Stimulated activated naive B cell treated with anti-CD40 and anti-IgM and Interleukin-4, amounts not matched to agents 10 μg/mL and 1 μg/mL and 100 μg/mL, for 72 hours (primary cell): ENCODE results near the gene HYDIN.

Experiments used
- ATAC-seq, 2 donors: fragments of 150-1000 bp; cut with Tn5 transposase; replicated peaks; 2 replicates each; pipeline ENCODE4 v1.10.0; 2021; ENCODE audit warnings: moderate library complexity in 1 of 2
- DNase-seq: peaks from one replicate; pipeline ENCODE4 v3.0.0; 2021
- H3K27ac Mint-ChIP-seq: one replicate; pipeline ENCODE4 v1.8.0; 2022; ENCODE audit warnings: mild to moderate bottlenecking, mixed read lengths
- H3K27me3 Mint-ChIP-seq, 2 donors: one replicate each; pipeline ENCODE4 v1.8.0; 2022; ENCODE audit warnings: mixed read lengths in 2 of 2
- H3K36me3 Mint-ChIP-seq, 2 donors: one replicate each; pipeline ENCODE4 v1.8.0; 2022; ENCODE audit warnings: mixed read lengths in 2 of 2, mild to moderate bottlenecking in 1 of 2
- H3K4me1 Mint-ChIP-seq, 2 donors: one replicate each; pipeline ENCODE4 v1.8.0; 2022; ENCODE audit warnings: mixed read lengths in 2 of 2, mild to moderate bottlenecking in 1 of 2
- H3K4me3 Mint-ChIP-seq, 2 donors: one replicate each; pipeline ENCODE4 v1.8.0; 2022; ENCODE audit warnings: mild to moderate bottlenecking in 2 of 2, mixed read lengths in 2 of 2, moderate library complexity in 1 of 2
- H3K9me3 Mint-ChIP-seq, 2 donors: one replicate each; pipeline ENCODE4 v1.8.0; 2022; ENCODE audit warnings: mixed read lengths in 2 of 2, mild to moderate bottlenecking in 1 of 2

The HYDIN gene

DNA sequence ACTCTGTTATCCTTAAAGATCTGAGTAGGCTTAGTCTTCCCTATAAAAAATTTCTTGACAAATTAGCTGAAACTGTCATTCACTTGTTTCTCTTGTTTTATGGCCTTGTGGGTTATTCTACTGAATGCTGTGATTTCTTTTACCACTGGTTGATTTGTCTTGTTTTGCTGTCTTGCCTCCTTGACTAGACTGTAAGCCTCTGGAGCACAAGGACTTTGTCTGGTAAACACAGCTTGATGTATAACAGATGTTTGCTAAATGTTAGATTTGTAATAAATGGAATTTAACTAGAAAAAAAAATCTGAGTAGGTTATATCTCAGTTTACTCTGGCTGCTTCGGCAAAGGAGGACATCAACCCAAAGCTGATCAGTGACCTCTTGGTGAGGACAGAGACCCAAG is 451.2 kb downstream of the HYDIN start:
- Mint-ChIP-seq H3K27ac (no peak overlapping the region), H3K4me1 (no peaks in the 10 kb centered on the region), H3K4me3 (no peak overlapping the region), H3K9me3 (no peaks in the 10 kb centered on the region), H3K36me3 (peaks cover 56 to 66% of the 10 kb centered on the region in 2 donors), H3K27me3 (no peaks in the 10 kb centered on the region)
- ATAC-seq (no peak), DNase-seq (no peak)

DNA sequence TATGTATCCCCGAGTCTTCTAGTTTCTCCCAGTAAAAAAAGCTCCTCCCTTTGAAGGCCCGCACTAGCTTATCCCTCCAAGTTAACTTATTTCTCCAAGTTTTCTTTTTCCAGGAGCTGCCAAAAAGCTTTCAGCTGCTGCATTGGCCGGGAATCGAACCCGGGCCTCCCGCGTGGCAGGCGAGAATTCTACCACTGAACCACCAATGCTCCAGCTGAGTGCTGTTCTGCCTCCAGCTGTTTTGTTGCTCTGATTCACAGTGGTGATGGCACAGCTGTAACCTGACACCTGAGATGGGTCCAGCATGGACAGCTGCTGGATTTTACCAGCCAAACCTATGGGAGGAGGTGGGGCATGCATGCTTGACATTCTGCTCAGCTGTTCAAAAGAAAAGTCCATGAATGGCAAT is 451.6 kb downstream of the HYDIN start:
- no peak overlapping the region for H3K27ac Mint-ChIP-seq
- H3K4me1 Mint-ChIP-seq = no peaks in the 10 kb centered on the region
- no peaks in the 10 kb centered on the region for H3K27me3 Mint-ChIP-seq
- H3K4me3 Mint-ChIP-seq = no peak overlapping the region
- DNase-seq = no peak
- ATAC-seq = no peak
- no peaks in the 10 kb centered on the region for H3K9me3 Mint-ChIP-seq
- H3K36me3 Mint-ChIP-seq = peaks cover 56 to 66% of the 10 kb centered on the region in 2 donors

DNA sequence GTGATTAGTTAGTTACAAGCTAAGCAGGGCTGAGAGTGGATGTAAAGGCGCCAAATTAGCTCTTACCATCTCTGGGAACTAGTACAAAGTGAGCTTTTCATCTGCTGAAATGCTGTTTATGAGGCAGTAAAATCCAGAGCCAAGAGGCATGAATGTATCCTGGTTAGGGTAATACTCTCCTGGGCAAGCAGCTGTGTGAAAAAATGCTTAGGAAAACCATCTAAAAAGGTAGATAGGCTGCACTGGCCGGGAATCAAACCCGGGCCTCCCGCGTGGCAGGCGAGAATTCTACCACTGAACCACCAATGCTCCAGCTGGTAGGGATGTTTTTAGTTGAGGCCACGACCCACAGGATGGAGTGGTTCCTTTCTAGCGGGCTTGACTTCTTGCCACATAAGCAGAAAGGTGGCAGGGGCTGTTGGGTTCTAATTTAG is 452.5 kb downstream of the HYDIN start:
- ATAC-seq (no peak), DNase-seq (no peak)
- H3K4me3 Mint-ChIP-seq = no peak overlapping the region
- no peaks in the 10 kb centered on the region for H3K27me3 Mint-ChIP-seq
- H3K36me3 Mint-ChIP-seq = peaks cover 51 to 60% of the 10 kb centered on the region in 2 donors
- H3K27ac Mint-ChIP-seq = no peak overlapping the region
- no peaks in the 10 kb centered on the region for H3K9me3 Mint-ChIP-seq
- no peaks in the 10 kb centered on the region for H3K4me1 Mint-ChIP-seq

GRCh38 chr16:70777496-70777895 is 453.0 kb downstream of the HYDIN start:
- DNase-seq (no peak), ATAC-seq (no peak)
- no peaks in the 10 kb centered on the region for H3K4me1 Mint-ChIP-seq
- no peak overlapping the region for H3K27ac Mint-ChIP-seq
- no peaks in the 10 kb centered on the region for H3K9me3 Mint-ChIP-seq
- H3K27me3 Mint-ChIP-seq = no peaks in the 10 kb centered on the region
- peaks cover 49 to 55% of the 10 kb centered on the region in 2 donors for H3K36me3 Mint-ChIP-seq
- H3K4me3 Mint-ChIP-seq = no peak overlapping the region

DNA sequence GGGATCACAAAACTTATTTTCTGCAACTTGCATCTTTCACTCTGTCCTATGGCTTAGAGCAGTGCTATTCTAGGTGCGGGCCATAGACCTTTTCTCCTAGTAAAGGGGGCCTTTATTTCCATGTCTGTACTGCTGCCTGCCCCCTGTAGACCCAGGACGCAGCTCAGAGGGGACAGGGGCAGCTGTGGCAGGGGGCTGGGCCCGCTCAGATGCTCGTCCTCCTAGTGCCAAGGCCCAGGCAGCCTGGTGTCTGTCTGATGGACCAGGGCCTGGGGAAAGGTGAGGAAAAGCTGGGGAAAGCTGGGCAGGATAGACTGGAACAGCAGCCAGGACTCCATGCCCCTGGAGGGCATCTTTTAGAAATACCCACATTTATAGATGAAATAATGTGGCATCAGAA is 455.1 kb downstream of the HYDIN start:
- DNase-seq (no peak), ATAC-seq (no peak)
- Mint-ChIP-seq H3K9me3 (no peaks in the 10 kb centered on the region), H3K4me3 (no peak overlapping the region), H3K27me3 (no peaks in the 10 kb centered on the region), H3K4me1 (no peaks in the 10 kb centered on the region), H3K27ac (no peak overlapping the region), H3K36me3 (peaks cover 36 to 50% of the 10 kb centered on the region in 2 donors)

GRCh38 chr16:70774261-70774660 is 456.3 kb downstream of the HYDIN start:
- peaks cover 47 to 54% of the 10 kb centered on the region in 2 donors for H3K36me3 Mint-ChIP-seq
- H3K4me3 Mint-ChIP-seq = no peak overlapping the region
- ATAC-seq (no peak), DNase-seq (no peak)
- no peaks in the 10 kb centered on the region for H3K27me3 Mint-ChIP-seq
- H3K9me3 Mint-ChIP-seq = no peaks in the 10 kb centered on the region
- H3K27ac Mint-ChIP-seq = peak overlapping the region; percentile 59
- no peaks in the 10 kb centered on the region for H3K4me1 Mint-ChIP-seq

- H3K27me3 Mint-ChIP-seq = no peaks in the 10 kb centered on the region
- DNase-seq (no peak), ATAC-seq (no peak)
- no peak overlapping the region for H3K27ac Mint-ChIP-seq
- H3K4me3 Mint-ChIP-seq = no peak overlapping the region
- H3K4me1 Mint-ChIP-seq = no peaks in the 10 kb centered on the region
- no peaks in the 10 kb centered on the region for H3K9me3 Mint-ChIP-seq
- peaks cover 45 to 56% of the 10 kb centered on the region in 2 donors for H3K36me3 Mint-ChIP-seq
Measured at GRCh38 chr16:70772493-70772892, 458.0 kb downstream of the HYDIN start.

DNA sequence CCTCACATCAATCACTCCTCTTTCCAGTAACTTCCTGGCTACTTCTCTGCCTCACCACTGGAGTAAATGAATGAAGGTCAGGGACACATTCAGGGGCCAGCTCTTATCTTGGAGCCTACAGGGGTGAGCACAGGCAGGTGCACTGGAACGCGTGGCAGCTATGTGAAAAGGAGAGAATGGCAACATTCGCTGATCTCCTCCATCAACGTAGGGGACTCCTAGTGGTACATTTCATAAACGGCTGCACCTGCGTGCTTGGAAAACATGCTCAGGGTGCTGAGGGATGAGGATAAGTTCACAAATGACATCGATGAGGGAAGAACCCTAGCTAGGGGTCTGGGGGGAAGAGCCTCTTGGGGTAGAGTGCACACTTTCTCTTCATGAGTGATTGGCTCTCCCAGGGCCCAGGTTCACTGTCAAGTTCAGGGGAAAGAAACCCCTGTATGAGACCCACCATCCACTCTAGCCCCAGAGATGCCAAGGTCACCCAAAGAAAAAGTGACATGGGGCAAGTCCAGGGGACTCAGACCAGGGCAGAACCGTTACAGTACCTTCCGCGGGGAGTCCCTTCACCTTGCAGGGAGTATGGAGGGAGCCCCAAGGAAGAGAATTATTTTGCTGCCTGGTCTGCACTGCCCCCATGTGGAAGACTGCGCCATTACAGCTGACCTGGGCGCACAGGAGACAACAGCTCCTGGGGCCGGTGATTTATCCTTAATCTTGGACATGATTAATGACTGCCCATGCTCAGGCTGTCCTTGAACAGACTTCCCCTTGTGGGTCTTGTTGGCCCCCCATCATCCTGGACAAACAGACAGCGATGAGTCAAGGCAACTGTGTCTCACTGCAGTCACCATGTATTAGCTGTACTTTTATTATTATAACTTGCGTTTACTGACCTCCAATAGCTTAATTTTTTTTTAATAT is 459.6 kb downstream of the HYDIN start:
- H3K9me3 Mint-ChIP-seq = no peaks in the 10 kb centered on the region
- DNase-seq (peak; percentile 36), ATAC-seq (peak; percentile 75)
- H3K4me1 Mint-ChIP-seq = no peaks in the 10 kb centered on the region
- peaks cover 41 to 56% of the 10 kb centered on the region in 2 donors for H3K36me3 Mint-ChIP-seq
- H3K4me3 Mint-ChIP-seq = no peak overlapping the region
- no peak overlapping the region for H3K27ac Mint-ChIP-seq
- H3K27me3 Mint-ChIP-seq = no peaks in the 10 kb centered on the region

GRCh38 chr16:70770291-70770625 is 460.3 kb downstream of the HYDIN start:
- ATAC-seq (no peak), DNase-seq (no peak)
- H3K4me3 Mint-ChIP-seq = no peak overlapping the region
- H3K36me3 Mint-ChIP-seq = peaks cover 40 to 59% of the 10 kb centered on the region in 2 donors
- no peaks in the 10 kb centered on the region for H3K4me1 Mint-ChIP-seq
- no peaks in the 10 kb centered on the region for H3K9me3 Mint-ChIP-seq
- no peaks in the 10 kb centered on the region for H3K27me3 Mint-ChIP-seq
- no peak overlapping the region for H3K27ac Mint-ChIP-seq

DNA sequence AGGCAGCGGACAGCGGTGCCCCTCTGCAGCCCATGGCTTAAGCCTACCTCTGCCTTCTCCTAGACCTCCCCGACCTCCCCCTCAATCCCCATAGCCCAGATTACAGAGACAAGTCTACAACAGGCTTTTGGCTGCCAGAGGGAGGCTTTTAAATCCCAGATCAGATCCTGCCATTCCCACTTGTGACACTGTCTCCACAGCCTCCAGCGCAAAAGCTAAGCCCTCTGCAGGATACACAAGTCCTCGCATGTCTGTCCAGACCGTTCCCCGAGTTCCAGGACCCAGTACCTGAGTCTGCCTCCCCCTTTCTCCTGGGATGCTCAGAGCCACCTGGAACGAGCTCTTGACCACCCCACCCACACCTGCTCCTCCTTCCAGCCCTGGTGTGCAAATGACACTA is 460.8 kb downstream of the HYDIN start:
- Mint-ChIP-seq H3K36me3 (peaks cover 43 to 61% of the 10 kb centered on the region in 2 donors), H3K27ac (peak overlapping the region; percentile 49), H3K4me3 (no peak overlapping the region), H3K27me3 (no peaks in the 10 kb centered on the region), H3K9me3 (no peaks in the 10 kb centered on the region), H3K4me1 (no peaks in the 10 kb centered on the region)
- DNase-seq (no peak), ATAC-seq (no peak)

DNA sequence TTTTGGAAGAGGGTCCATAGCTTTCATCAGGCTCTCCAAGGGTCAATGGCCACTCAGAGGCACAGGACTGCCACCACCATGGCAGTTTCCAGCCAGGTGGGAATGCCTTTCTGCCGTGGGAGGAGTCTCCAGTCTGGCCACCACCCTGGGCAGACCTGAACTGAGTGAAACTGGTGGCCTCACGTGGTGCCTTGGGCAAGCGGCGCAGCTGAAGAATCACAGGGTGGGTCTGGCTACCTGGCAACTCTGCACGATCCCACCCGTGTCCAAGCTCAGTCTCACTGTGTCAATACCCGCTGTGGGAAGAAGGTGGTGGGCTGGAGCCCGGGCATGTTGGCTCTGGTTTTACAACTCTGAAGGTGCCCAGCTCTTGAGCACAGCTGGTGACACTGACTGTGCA is 461.4 kb downstream of the HYDIN start:
- H3K4me3 Mint-ChIP-seq = no peak overlapping the region
- no peak for ATAC-seq
- no peak overlapping the region for H3K27ac Mint-ChIP-seq

GRCh38 chr16:70768203-70768580 is 462.3 kb downstream of the HYDIN start:
- Mint-ChIP-seq H3K27me3 (no peaks in the 10 kb centered on the region), H3K4me3 (no peak overlapping the region), H3K9me3 (no peaks in the 10 kb centered on the region), H3K36me3 (peaks cover 51 to 65% of the 10 kb centered on the region in 2 donors), H3K4me1 (no peaks in the 10 kb centered on the region), H3K27ac (peak overlapping the region; percentile 65)
- ATAC-seq = no peak
- DNase-seq = no peak

More for the DNA sequence above, 461.4 kb downstream of the HYDIN start:
- no peaks in the 10 kb centered on the region for H3K9me3 Mint-ChIP-seq
- H3K4me1 Mint-ChIP-seq = no peaks in the 10 kb centered on the region
- H3K36me3 Mint-ChIP-seq = peaks cover 47 to 64% of the 10 kb centered on the region in 2 donors
- H3K27me3 Mint-ChIP-seq = no peaks in the 10 kb centered on the region
- DNase-seq = no peak

- DNase-seq = no peak
- peaks cover 51 to 71% of the 10 kb centered on the region in 2 donors for H3K36me3 Mint-ChIP-seq
Measured at GRCh38 chr16:70767377-70768202, 462.9 kb downstream of the HYDIN start.

GRCh38 chr16:70766658-70767057 is 463.9 kb downstream of the HYDIN start:
- Mint-ChIP-seq H3K27me3 (no peaks in the 10 kb centered on the region), H3K9me3 (no peaks in the 10 kb centered on the region), H3K4me3 (no peak overlapping the region), H3K27ac (no peak overlapping the region), H3K4me1 (no peaks in the 10 kb centered on the region), H3K36me3 (peaks cover 51 to 74% of the 10 kb centered on the region in 2 donors)
- ATAC-seq = no peak
- no peak for DNase-seq

More at GRCh38 chr16:70767377-70768202, 462.9 kb downstream of the HYDIN start:
- H3K27me3 Mint-ChIP-seq = no peaks in the 10 kb centered on the region
- no peaks in the 10 kb centered on the region for H3K9me3 Mint-ChIP-seq
- no peaks in the 10 kb centered on the region for H3K4me1 Mint-ChIP-seq
- no peak overlapping the region for H3K4me3 Mint-ChIP-seq
- ATAC-seq = no peak
- no peak overlapping the region for H3K27ac Mint-ChIP-seq
